HG03139 (cell line): Measurements from ENCODE around the gene KSR2.
"Not testable (repeated sequence)": the region's sequence is repeated elsewhere in the genome, so short reads cannot be mapped to it uniquely, and the experiment has no call there.

Experiments used
- ATAC-seq: cut with Tn5 transposase; IDR thresholded peaks from one replicate; pipeline ENCODE4 v1.9.1; 2021; ENCODE audit not compliant: unreplicated experiment

Gene KSR2

GRCh38 chr12:117892441-117892840 lies 76.3 kb downstream of the KSR2 start:
- ATAC-seq, result no peak

DNA sequence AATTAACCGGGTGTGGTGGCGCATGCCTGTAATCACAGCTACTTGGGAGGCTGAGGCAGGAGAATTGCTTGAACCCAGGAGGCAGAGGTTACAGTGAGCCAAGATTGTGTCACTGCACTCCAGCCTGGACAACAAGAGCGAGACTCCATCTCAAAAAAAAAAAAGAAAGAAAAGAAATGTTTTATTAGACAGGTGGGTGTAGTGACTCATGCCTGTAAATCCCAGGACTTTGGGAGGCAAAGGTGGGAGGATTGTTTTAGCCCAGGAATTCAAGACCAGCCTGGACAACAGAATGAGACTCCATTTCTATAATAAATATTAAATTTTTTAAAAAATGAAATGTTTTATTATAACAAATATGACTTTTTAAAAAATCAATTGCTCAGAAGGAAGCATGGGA lies 77.5 kb downstream of the KSR2 start:
- ATAC-seq, result not testable (repeated sequence)

DNA sequence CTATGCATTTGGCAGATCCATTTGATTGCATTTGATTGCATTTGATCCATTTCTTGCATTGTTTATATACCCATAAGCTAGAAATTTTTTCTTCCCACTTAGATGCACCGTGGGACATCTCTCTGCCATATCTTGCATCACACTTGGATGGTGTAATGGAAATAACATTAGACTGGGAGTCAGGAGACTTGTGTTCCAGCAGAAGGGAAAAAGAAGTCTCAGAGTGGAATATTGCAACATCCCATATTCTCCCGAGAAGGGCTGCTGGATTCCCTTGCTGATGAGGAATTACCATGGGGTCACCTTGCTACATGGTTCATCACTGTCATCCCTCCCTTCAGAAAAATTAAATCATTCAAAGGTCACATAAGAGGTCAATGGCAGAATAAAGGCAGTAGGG lies 78.1 kb downstream of the KSR2 start:
- no peak for ATAC-seq

GRCh38 chr12:117890137-117890536 lies 78.7 kb downstream of the KSR2 start:
- ATAC-seq, result no peak

- ATAC-seq, result no peak
Measured at GRCh38 chr12:117889098-117889497, 79.7 kb downstream of the KSR2 start.

GRCh38 chr12:117885211-117885610 lies 83.6 kb downstream of the KSR2 start:
- no peak for ATAC-seq

- no peak for ATAC-seq
Measured at GRCh38 chr12:117884161-117884560, 84.6 kb downstream of the KSR2 start.

DNA sequence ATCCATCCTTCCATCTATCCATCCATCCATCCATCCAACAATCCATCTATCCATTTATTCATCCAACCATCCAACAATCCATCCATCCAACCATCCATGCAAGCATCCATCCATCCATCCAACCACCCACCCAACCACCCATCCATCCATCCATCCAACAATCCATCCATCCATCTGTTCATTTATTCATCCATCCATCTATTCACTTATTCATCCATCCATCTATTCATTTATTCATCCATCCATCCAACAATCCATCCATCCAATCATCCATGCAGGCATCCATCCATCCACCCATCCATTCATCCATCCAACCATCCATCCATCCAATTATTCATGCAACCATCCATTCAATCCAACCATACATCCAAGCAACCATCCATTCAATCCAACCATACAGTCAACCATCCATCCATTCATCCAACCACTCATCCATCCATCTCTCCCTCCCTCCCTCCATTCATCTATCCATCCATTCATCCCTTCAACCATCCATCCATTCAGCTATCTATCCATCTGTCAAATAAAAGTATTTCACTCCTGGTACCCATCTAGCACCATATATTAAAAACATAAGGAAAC lies 86.1 kb downstream of the KSR2 start:
- ATAC-seq, result no peak

- no peak for ATAC-seq
Measured at GRCh38 chr12:117882181-117882580, 86.6 kb downstream of the KSR2 start.

- no peak for ATAC-seq
Measured at GRCh38 chr12:117881517-117881916, 87.3 kb downstream of the KSR2 start.

- no peak for ATAC-seq
Measured at GRCh38 chr12:117878605-117879004, 90.2 kb downstream of the KSR2 start.

- no peak for ATAC-seq
Measured at GRCh38 chr12:117876436-117876816, 92.4 kb downstream of the KSR2 start.

DNA sequence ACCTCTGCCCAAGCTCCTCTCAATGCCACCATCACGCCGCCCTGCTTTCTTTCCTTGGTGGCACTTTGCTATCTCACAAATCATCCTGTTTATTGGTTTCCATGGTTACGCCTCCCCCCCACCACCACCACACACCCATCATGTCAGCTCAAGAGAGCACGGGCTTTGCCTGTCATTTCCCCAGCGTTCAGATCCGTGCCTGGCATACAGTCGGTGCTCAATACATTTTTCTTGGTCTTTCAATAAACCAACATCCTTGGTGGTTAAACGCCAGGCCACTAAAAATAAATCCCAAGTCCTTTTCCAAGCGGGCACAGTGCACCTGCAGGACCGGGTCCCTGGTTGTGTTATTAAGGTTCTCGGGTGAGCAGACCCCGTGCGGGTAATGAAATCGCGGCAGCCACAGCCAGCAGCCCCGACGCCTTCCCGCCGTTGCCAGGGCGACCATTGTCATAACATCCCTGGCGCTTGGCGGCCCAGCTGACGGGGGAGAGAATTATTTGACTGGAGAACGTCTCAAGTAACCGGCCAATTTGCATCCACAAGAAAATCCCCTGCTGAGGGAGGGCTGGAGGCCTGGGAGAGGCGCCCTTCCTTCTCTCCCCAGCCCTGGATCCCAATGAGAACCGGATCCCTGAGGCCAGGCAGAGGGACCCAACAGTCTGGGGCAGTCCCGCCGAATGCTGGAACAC lies 92.9 kb downstream of the KSR2 start:
- no peak for ATAC-seq

DNA sequence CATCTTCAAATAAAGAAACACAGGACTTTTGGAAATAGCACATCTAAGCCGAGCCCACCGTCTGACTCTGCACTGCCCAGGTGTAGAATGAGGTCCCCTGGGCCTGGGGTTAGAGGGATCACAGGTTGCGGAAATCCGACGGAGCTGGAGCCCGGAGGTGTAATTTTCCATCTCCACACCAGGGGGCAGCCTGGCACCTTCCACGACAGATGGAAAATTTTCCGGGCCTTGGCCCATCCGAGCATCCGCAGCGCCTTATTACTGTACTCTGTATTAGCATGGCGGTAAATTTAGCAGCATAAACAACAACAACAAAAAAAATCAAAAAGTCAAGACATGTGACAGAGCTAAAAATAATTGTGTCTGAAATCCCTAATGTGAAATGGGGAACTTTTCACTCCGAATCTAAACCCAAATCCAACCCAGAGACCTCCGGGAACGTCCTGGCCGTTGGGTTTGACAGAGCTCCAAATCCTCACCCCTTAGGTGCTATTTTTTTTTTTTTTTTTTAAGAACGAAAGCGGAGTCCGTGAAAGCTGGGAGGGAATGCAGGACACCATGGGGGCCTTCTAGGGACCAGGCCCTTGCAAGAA lies 93.9 kb downstream of the KSR2 start:
- ATAC-seq, result peak; percentile 69

GRCh38 chr12:117874198-117874597 lies 94.6 kb downstream of the KSR2 start:
- not testable (repeated sequence) for ATAC-seq

DNA sequence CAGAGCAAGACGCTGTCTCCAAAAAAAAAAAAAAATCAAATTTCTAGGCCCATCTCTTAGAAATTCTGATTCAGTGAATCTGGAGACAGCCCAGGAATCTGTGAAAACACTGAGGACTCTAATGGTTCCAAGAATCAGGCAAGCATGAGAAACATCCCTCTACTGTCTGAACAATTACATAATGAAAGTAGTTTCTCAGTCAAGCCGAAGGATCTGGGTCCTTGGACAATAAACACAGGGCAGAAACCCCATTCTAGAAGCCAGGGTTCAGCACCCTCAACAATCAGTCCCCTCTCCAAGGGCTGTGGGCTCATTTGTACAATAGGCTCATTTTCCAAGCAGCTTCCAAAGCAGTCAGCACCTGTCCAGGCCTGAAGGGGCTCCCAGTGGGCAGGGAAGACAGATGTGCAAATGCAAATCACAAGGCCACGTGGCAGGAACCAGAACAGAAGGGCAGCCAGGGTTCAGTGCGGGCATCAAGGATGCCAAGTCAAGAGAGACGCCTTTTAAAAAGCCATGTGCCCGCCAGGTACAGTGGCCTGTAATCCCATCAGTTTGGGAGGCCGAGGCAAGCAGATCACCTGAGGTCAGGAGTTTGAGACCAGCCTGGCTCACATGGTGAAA lies 96.1 kb downstream of the KSR2 start:
- ATAC-seq, result no peak

DNA sequence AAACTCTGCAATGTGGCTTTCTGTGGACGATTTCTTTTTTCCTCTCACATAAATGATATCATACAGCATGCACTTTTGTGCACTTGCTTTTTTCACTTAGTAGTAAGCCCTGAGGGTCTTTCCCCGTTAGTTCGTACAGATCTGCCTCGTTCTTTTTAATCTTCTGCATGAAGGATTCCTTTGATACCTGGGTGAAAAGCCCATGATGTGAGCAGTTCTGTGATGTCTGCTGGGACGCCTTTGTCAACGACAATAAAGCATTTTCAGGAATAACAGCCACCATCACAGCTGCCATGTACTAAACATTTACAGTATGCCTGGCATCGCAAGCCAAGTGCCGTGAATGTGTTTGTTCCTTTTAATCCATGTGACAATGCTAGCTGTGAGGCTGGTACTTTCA lies 99.2 kb downstream of the KSR2 start:
- ATAC-seq, result no peak

DNA sequence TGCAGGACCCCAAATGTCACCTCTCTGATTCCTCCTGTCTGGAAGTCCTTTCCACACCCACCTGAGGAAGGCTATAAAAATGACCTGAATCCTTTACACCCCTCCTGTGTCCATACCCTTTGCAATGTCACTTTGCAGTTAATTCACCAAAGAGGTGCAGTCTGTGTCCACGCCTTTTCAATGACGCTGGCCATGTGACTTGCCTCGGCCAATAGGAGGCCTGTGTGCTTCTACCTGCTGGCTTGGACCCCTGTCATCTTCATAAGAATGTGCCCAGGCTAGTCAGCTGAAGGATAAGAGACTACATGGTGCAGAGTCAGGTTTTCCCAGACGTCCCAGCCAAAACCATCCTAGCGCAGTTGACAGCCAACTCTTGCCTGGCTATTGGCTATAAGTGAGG lies 101.4 kb downstream of the KSR2 start:
- no peak for ATAC-seq

GRCh38 chr12:117865505-117865904 lies 103.3 kb downstream of the KSR2 start:
- no peak for ATAC-seq

DNA sequence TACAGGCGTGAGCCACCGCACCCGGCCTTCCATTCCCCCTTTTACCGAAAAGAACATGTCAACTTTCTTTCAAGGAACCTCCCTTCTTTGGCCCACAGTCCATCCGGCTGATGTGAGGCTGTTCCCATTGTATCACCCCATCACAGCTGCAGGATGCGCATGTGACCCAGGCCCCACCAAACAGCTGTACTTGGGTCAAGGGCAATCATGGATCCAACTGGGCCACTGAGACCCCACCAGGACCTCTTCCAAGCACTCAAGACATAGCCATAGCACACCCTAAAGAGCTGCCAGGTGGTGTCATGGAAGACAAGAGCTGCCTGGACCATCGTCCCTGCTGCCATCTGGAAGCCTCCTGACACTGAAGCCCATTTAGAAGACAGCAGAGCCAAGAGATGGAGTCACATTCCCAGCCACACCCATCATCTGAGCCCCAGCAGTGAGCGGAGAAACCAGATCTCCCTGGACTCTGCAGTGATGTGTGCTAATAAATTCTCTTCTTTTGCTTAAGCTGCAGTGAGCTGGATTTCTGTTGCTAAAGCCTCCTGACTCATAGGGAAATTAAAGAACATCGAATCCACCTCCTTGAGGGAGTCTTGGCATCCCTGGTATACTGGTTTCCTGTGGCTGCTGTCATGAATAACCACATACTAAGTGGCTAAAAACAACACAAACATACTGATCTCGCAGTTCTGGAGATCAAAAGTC lies 105.6 kb downstream of the KSR2 start:
- ATAC-seq, result no peak

DNA sequence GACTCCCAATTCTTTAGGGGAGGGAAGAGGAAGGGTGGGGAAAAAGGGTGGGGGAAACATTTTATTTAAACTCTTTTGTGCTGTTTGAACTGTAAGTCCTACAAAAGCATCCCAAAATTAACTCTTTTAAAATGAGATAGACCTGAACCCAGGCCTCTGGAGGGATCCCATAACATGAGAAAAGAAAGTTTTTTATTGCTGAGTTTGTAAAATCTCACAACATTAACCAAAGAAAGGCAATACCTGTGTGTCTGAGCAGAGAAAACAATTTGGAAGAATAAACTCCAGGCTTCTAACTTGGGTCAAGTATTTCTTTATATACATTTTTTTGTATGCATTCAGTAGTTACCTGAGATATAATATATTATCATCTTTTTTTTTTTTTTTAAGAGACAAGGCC lies 107.1 kb downstream of the KSR2 start:
- ATAC-seq, result no peak
